GM23338 (cell line): ENCODE results near the gene YBX3.

Experiments
- CREB1 ChIP-seq: fragments of 250-450 bp; sonication (Bioruptor Pico); IDR thresholded peaks from 2 replicates; pipeline ENCODE4 v1.5.0; 2020; ENCODE audit warnings: low read depth, mild to moderate bottlenecking, moderate library complexity
- EZH2 ChIP-seq: fragments of 200-600 bp; sonication (generic); IDR thresholded peaks from one replicate; pipeline ENCODE4 v1.8.0; 2017; ENCODE audit warnings: antibody characterized with exemption, mild to moderate bottlenecking, low read depth; ENCODE audit not compliant: unreplicated experiment
- EZH2phosphoT487 ChIP-seq: fragments of 200-600 bp; sonication (generic); IDR thresholded peaks from one replicate; pipeline ENCODE4 v1.8.1; 2018; ENCODE audit warnings: antibody characterized with exemption; ENCODE audit not compliant: unreplicated experiment
- JUNB ChIP-seq: IDR thresholded peaks from one replicate; pipeline ENCODE4 v1.6.1; 2016; ENCODE audit warnings: antibody characterized with exemption; ENCODE audit not compliant: unreplicated experiment
- NANOG ChIP-seq: IDR thresholded peaks from 2 replicates; pipeline ENCODE4 v1.6.1; 2016; ENCODE audit warnings: antibody characterized with exemption, borderline replicate concordance
- POLR2AphosphoS5 ChIP-seq: IDR thresholded peaks from 2 replicates; pipeline ENCODE4 v1.6.1; 2016; ENCODE audit warnings: antibody characterized with exemption, low read depth
- ZNF114 ChIP-seq: fragments of 250-450 bp; sonication (Bioruptor Pico); IDR thresholded peaks from 2 replicates; pipeline ENCODE4 v1.5.0; 2020; ENCODE audit warnings: mild to moderate bottlenecking, moderate library complexity
- ZNF331 ChIP-seq: fragments of 250-450 bp; sonication (Bioruptor Pico); IDR thresholded peaks from 2 replicates; pipeline ENCODE4 v1.5.0; 2020; ENCODE audit warnings: low read depth, mild to moderate bottlenecking, moderate library complexity
- TF ChIP-seq, protein P1 (sequence below), 2 experiments: fragments of 200-600 bp in 1 of 2; sonication (generic) in 1 of 2; conservative IDR thresholded peaks; 2 replicates each; pipeline versions ENCODE4 v1.5.1 to v1.6.1; 2016 to 2017; ENCODE audit warnings: antibody characterized with exemption in 2 of 2, low read depth in 2 of 2, mild to moderate bottlenecking in 2 of 2, moderate library complexity in 1 of 2
- TF ChIP-seq, protein P2 (sequence below): IDR thresholded peaks from one replicate; pipeline ENCODE4 v1.6.1; 2018; ENCODE audit warnings: antibody characterized with exemption; ENCODE audit not compliant: unreplicated experiment
- TF ChIP-seq, protein P3 (sequence below): IDR thresholded peaks from 2 replicates; pipeline ENCODE4 v1.6.1; 2016; ENCODE audit warnings: antibody characterized with exemption
- TF ChIP-seq, protein P4 (sequence below): fragments of 250-450 bp; sonication (Bioruptor Pico); IDR thresholded peaks from 2 replicates; pipeline ENCODE4 v1.5.0; 2020; ENCODE audit warnings: mild to moderate bottlenecking, moderate library complexity

DNA sequence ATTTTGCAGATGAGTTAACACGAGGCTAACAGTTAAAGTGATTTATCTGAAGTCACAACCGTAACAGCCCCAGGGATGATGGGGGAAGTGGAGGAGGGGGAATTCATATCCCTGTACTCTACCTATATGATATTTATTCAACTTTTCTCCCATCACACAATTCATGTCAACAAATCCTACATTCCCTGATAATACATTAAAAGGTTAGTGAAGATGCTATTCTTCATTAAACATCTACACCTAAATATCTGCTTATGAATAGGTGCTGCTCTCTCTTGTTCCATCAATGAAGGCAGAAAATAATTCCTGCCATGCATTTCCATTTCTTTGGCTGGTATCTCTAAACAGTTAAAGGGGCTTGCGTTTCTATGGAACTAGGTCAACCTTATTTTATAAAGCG is 6.8 kb downstream of the YBX3 start:
- TF ChIP-seq, protein P1, sequence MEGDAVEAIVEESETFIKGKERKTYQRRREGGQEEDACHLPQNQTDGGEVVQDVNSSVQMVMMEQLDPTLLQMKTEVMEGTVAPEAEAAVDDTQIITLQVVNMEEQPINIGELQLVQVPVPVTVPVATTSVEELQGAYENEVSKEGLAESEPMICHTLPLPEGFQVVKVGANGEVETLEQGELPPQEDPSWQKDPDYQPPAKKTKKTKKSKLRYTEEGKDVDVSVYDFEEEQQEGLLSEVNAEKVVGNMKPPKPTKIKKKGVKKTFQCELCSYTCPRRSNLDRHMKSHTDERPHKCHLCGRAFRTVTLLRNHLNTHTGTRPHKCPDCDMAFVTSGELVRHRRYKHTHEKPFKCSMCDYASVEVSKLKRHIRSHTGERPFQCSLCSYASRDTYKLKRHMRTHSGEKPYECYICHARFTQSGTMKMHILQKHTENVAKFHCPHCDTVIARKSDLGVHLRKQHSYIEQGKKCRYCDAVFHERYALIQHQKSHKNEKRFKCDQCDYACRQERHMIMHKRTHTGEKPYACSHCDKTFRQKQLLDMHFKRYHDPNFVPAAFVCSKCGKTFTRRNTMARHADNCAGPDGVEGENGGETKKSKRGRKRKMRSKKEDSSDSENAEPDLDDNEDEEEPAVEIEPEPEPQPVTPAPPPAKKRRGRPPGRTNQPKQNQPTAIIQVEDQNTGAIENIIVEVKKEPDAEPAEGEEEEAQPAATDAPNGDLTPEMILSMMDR (conservative IDR thresholded peaks at IDR 0.05; ENCODE audit: low read depth in 2 of 2), result no peak
- TF ChIP-seq EZH2 (no peak), JUNB (no peak), POLR2AphosphoS5 (no peak), CREB1 (no peak), ZNF114 (no peak), ZNF331 (CRISPR knock-in tag) (no peak), EZH2phosphoT487 (no peak), NANOG (no peak)
- TF ChIP-seq, protein P2, sequence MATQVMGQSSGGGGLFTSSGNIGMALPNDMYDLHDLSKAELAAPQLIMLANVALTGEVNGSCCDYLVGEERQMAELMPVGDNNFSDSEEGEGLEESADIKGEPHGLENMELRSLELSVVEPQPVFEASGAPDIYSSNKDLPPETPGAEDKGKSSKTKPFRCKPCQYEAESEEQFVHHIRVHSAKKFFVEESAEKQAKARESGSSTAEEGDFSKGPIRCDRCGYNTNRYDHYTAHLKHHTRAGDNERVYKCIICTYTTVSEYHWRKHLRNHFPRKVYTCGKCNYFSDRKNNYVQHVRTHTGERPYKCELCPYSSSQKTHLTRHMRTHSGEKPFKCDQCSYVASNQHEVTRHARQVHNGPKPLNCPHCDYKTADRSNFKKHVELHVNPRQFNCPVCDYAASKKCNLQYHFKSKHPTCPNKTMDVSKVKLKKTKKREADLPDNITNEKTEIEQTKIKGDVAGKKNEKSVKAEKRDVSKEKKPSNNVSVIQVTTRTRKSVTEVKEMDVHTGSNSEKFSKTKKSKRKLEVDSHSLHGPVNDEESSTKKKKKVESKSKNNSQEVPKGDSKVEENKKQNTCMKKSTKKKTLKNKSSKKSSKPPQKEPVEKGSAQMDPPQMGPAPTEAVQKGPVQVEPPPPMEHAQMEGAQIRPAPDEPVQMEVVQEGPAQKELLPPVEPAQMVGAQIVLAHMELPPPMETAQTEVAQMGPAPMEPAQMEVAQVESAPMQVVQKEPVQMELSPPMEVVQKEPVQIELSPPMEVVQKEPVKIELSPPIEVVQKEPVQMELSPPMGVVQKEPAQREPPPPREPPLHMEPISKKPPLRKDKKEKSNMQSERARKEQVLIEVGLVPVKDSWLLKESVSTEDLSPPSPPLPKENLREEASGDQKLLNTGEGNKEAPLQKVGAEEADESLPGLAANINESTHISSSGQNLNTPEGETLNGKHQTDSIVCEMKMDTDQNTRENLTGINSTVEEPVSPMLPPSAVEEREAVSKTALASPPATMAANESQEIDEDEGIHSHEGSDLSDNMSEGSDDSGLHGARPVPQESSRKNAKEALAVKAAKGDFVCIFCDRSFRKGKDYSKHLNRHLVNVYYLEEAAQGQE, result no peak
- TF ChIP-seq, protein P3, sequence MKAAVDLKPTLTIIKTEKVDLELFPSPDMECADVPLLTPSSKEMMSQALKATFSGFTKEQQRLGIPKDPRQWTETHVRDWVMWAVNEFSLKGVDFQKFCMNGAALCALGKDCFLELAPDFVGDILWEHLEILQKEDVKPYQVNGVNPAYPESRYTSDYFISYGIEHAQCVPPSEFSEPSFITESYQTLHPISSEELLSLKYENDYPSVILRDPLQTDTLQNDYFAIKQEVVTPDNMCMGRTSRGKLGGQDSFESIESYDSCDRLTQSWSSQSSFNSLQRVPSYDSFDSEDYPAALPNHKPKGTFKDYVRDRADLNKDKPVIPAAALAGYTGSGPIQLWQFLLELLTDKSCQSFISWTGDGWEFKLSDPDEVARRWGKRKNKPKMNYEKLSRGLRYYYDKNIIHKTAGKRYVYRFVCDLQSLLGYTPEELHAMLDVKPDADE, result no peak
- TF ChIP-seq, protein P4, sequence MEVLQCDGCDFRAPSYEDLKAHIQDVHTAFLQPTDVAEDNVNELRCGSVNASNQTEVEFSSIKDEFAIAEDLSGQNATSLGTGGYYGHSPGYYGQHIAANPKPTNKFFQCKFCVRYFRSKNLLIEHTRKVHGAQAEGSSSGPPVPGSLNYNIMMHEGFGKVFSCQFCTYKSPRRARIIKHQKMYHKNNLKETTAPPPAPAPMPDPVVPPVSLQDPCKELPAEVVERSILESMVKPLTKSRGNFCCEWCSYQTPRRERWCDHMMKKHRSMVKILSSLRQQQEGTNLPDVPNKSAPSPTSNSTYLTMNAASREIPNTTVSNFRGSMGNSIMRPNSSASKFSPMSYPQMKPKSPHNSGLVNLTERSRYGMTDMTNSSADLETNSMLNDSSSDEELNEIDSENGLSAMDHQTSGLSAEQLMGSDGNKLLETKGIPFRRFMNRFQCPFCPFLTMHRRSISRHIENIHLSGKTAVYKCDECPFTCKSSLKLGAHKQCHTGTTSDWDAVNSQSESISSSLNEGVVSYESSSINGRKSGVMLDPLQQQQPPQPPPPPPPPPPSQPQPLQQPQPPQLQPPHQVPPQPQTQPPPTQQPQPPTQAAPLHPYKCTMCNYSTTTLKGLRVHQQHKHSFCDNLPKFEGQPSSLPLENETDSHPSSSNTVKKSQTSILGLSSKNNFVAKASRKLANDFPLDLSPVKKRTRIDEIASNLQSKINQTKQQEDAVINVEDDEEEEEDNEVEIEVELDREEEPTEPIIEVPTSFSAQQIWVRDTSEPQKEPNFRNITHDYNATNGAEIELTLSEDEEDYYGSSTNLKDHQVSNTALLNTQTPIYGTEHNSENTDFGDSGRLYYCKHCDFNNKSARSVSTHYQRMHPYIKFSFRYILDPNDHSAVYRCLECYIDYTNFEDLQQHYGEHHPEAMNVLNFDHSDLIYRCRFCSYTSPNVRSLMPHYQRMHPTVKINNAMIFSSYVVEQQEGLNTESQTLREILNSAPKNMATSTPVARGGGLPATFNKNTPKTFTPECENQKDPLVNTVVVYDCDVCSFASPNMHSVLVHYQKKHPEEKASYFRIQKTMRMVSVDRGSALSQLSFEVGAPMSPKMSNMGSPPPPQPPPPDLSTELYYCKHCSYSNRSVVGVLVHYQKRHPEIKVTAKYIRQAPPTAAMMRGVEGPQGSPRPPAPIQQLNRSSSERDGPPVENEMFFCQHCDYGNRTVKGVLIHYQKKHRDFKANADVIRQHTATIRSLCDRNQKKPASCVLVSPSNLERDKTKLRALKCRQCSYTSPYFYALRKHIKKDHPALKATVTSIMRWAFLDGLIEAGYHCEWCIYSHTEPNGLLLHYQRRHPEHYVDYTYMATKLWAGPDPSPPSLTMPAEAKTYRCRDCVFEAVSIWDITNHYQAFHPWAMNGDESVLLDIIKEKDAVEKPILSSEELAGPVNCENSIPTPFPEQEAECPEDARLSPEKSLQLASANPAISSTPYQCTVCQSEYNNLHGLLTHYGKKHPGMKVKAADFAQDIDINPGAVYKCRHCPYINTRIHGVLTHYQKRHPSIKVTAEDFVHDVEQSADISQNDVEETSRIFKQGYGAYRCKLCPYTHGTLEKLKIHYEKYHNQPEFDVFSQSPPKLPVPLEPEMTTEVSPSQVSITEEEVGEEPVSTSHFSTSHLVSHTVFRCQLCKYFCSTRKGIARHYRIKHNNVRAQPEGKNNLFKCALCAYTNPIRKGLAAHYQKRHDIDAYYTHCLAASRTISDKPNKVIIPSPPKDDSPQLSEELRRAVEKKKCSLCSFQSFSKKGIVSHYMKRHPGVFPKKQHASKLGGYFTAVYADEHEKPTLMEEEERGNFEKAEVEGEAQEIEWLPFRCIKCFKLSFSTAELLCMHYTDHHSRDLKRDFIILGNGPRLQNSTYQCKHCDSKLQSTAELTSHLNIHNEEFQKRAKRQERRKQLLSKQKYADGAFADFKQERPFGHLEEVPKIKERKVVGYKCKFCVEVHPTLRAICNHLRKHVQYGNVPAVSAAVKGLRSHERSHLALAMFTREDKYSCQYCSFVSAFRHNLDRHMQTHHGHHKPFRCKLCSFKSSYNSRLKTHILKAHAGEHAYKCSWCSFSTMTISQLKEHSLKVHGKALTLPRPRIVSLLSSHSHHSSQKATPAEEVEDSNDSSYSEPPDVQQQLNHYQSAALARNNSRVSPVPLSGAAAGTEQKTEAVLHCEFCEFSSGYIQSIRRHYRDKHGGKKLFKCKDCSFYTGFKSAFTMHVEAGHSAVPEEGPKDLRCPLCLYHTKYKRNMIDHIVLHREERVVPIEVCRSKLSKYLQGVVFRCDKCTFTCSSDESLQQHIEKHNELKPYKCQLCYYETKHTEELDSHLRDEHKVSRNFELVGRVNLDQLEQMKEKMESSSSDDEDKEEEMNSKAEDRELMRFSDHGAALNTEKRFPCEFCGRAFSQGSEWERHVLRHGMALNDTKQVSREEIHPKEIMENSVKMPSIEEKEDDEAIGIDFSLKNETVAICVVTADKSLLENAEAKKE, result no peak
